DLD1 (cell line): ENCODE data around the gene PSMD6.

Source experiments
- in situ Hi-C: cut with HindIII; loops from 2 replicates; pipeline ENCODE4 v1.10.0; 2017; ENCODE audit warnings: low sequenced_read_pairs

Gene PSMD6

GRCh38 chr3:63963496-63963895 lies 59.8 kb downstream of the PSMD6 start:
- in situ Hi-C loops, result no loop called here

GRCh38 chr3:63961891-63962290 lies 61.4 kb downstream of the PSMD6 start:
- in situ Hi-C loops, result no loop called here
